Aorta (tissue), 5 donors: ENCODE measurements around the gene KIFC1. TPM values are rescaled to one million over a fixed set of nuclear protein-coding genes. Genes with fewer than 3 reads are reported as not detected.

Experiments
- ATAC-seq: fragments of 200-7000 bp; cut with Tn5 transposase; one replicate; pipeline ENCODE4 v1.9.1; 2022; ENCODE audit warnings: moderate library complexity; ENCODE audit not compliant: low FRiP score
- DNase-seq, 2 donors: peaks; one replicate each; pipeline ENCODE4 v3.0.0-alpha.2; 2020
- H3K27ac ChIP-seq, 2 donors: one replicate each; pipeline ENCODE4 v1.5.1; 2013; ENCODE audit warnings: low read length in 2 of 2, mild to moderate bottlenecking in 2 of 2, moderate library complexity in 2 of 2, control low read depth in 1 of 2, inconsistent platforms in 1 of 2, low read depth in 1 of 2
- H3K27me3 ChIP-seq, 2 donors: one replicate each; pipeline ENCODE4 v1.6.1; 2013; ENCODE audit warnings: control low read depth in 1 of 2, low read length in 1 of 2, mild to moderate bottlenecking in 1 of 2, moderate library complexity in 1 of 2; ENCODE audit not compliant: insufficient read depth in 2 of 2, control insufficient read depth in 1 of 2
- H3K36me3 ChIP-seq, 2 donors: one replicate each; pipeline ENCODE4 v1.6.1; 2013; ENCODE audit warnings: control low read depth in 1 of 2, low read length in 1 of 2, mild to moderate bottlenecking in 1 of 2; ENCODE audit not compliant: insufficient read depth in 2 of 2, control insufficient read depth in 1 of 2
- H3K4me1 ChIP-seq, 2 donors: one replicate each; pipeline ENCODE4 v1.6.1; 2013; ENCODE audit warnings: low read length in 2 of 2, control low read depth in 1 of 2, mild to moderate bottlenecking in 1 of 2, moderate library complexity in 1 of 2; ENCODE audit not compliant: insufficient read depth in 2 of 2, control insufficient read depth in 1 of 2
- H3K4me3 ChIP-seq, 2 donors: one replicate each; pipeline ENCODE4 v1.5.1; 2013; ENCODE audit warnings: low read length in 2 of 2, control low read depth in 1 of 2, mild to moderate bottlenecking in 1 of 2
- H3K9me3 ChIP-seq: one replicate; pipeline ENCODE4 v1.6.1; 2013; ENCODE audit warnings: mild to moderate bottlenecking, low read length; ENCODE audit not compliant: control insufficient read depth
- WGBS, 2 donors: extraction: QIAGEN DNeasy Blood & Tissue Kit; methylation state at CpG; one replicate each; pipeline ENCODE4 v1.1.7; 2013; 5-methylcytosine and 5-hydroxymethylcytosine counted together
- intact Hi-C, 2 donors: fragments of 100-400 bp; cut with DNase I; formaldehyde crosslinking; loops; one replicate each; pipeline versions ENCODE4 v1.14.2 to v1.15.0; 2022
- microRNA-seq, 2 donors: library from miRNA; unstranded; fragments of <30 nt; microRNA quantifications; one replicate each; pipeline ENCODE4 v1.2.0, GENCODE V29; 2020
- polyA plus RNA-seq, 2 donors: library from polyadenylated mRNA; stranded (reverse); fragments of 200-250 nt; gene quantifications; one replicate each; pipeline ENCODE4 v1.2.3, GENCODE V29; 2013
- total RNA-seq, 2 donors: library from RNA; stranded (reverse); fragmentation: NEBNext Ultra II Directional; extraction: Animal tissue kit (Norgen Biotek cat#: 25700); gene quantifications; one replicate each; pipeline ENCODE4 v1.2.1, GENCODE V29; 2021
- donor health status: healthy with polysubstance abuse.
- donor health status: Bipolar disorder and iron deficiency.
- donor health status: DM: no; HTN: no; CAD: no.
- donor health status: DM: no; HTN: no; CAD: no.
- donor health status: DM: yes; HTN: yes; CAD: no.

Gene KIFC1
- total and polyA plus RNA-seq, 4 donors: 1.3 to 2.0 (median 1.5) TPM; not detected in 1

GRCh38 chr6:33459226-33459625 lies 67.6 kb downstream of the KIFC1 start:
- no peak overlapping the region for H3K4me3 ChIP-seq
- ATAC-seq: no peak
- H3K27me3 ChIP-seq: no peaks in the 10 kb centered on the region
- H3K4me1 ChIP-seq: no peaks in the 10 kb centered on the region
- no peak for DNase-seq
- H3K36me3 ChIP-seq: no peaks in the 10 kb centered on the region
- no peaks in the 10 kb centered on the region for H3K9me3 ChIP-seq
- intact Hi-C loops: loop anchor here (10.0 kb wide), 2 partner anchors 116 to 254 kb away; partner anchors contain the start of genes HSD17B8 (in 1 of the 2), RING1 (in 1 of the 2), RXRB (in 1 of the 2) and SLC39A7 (in 1 of the 2)
- WGBS, 2 donors: 90 to 100% methylated on average over 2 of the region's 2 CpGs
- H3K27ac ChIP-seq: no peak overlapping the region

Small RNA genes within 50 kb of the gene (microRNA-seq; reads per million reads assigned to microRNA genes)
- gene MIR5004: 0 reads per million in 2 donors

Other genes with a start within 250 kb of the KIFC1 start
- gene COL11A2, start 199.4 kb upstream of the KIFC1 start, total RNA-seq: 1 to 10 TPM; 1.6 to 1.7 TPM
- gene COL11A2, start 199.4 kb upstream of the KIFC1 start, polyA plus RNA-seq: 1 to 10 TPM in 1 of 2 donors, under 1 TPM in 1; 0.13 to 3.6 TPM
- 10 to 100 TPM; 51.6 to 55.4 TPM for gene RXRB, start 191.2 kb upstream of the KIFC1 start, total RNA-seq
- gene RXRB, start 191.2 kb upstream of the KIFC1 start, polyA plus RNA-seq: 100 to 1,000 TPM in 1 of 2 donors, 10 to 100 TPM in 1; 14.1 to 120 TPM
- 10 to 100 TPM; 86.9 to 90.3 TPM for gene SLC39A7, start 191.0 kb upstream of the KIFC1 start, total RNA-seq
- 100 to 1,000 TPM in 1 of 2 donors, 10 to 100 TPM in 1; 59.7 to 102 TPM for gene SLC39A7, start 191.0 kb upstream of the KIFC1 start, polyA plus RNA-seq
- gene HSD17B8, start 187.2 kb upstream of the KIFC1 start, total RNA-seq: 1 to 10 TPM; 2.7 to 4.4 TPM
- 1 to 10 TPM; 4.4 to 8.8 TPM for gene HSD17B8, start 187.2 kb upstream of the KIFC1 start, polyA plus RNA-seq
- 10 to 100 TPM; 34.1 to 38.1 TPM for gene RING1, start 183.3 kb upstream of the KIFC1 start, total RNA-seq
- 10 to 100 TPM; 26.4 to 64.0 TPM for gene RING1, start 183.3 kb upstream of the KIFC1 start, polyA plus RNA-seq
- 10 to 100 TPM; 32.1 to 51.4 TPM for gene VPS52, start 119.9 kb upstream of the KIFC1 start, total RNA-seq
- 10 to 100 TPM; 16.0 to 66.6 TPM for gene VPS52, start 119.9 kb upstream of the KIFC1 start, polyA plus RNA-seq
- gene RPS18, start 119.7 kb upstream of the KIFC1 start, total RNA-seq: 1,000 to 10,000 TPM; 1,497 to 1,720 TPM
- gene RPS18, start 119.7 kb upstream of the KIFC1 start, polyA plus RNA-seq: 1,000 to 10,000 TPM; 4,066 to 5,431 TPM
- gene B3GALT4, start 114.7 kb upstream of the KIFC1 start, total RNA-seq: 10 to 100 TPM; 12.7 to 14.3 TPM
- 10 to 100 TPM in 1 of 2 donors, 1 to 10 TPM in 1; 8.3 to 17.0 TPM for gene B3GALT4, start 114.7 kb upstream of the KIFC1 start, polyA plus RNA-seq
- gene WDR46, start 102.6 kb upstream of the KIFC1 start, total RNA-seq: 10 to 100 TPM; 40.6 TPM
- gene WDR46, start 102.6 kb upstream of the KIFC1 start, polyA plus RNA-seq: 100 to 1,000 TPM in 1 of 2 donors, 10 to 100 TPM in 1; 24.5 to 143 TPM
- 10 to 100 TPM; 19.8 to 23.7 TPM for gene PFDN6, start 102.2 kb upstream of the KIFC1 start, total RNA-seq
- 100 to 1,000 TPM in 1 of 2 donors, 10 to 100 TPM in 1; 71.4 to 114 TPM for gene PFDN6, start 102.2 kb upstream of the KIFC1 start, polyA plus RNA-seq
- 100 to 1,000 TPM in 1 of 2 donors, 10 to 100 TPM in 1; 71.5 to 107 TPM for gene RGL2, start 92.9 kb upstream of the KIFC1 start, total RNA-seq
- gene RGL2, start 92.9 kb upstream of the KIFC1 start, polyA plus RNA-seq: 100 to 1,000 TPM in 1 of 2 donors, 10 to 100 TPM in 1; 20.3 to 178 TPM
- 100 to 1,000 TPM in 1 of 2 donors, 10 to 100 TPM in 1; 73.9 to 113 TPM for gene TAPBP, start 77.7 kb upstream of the KIFC1 start, total RNA-seq
- 10 to 100 TPM; 12.5 to 34.7 TPM for gene TAPBP, start 77.7 kb upstream of the KIFC1 start, polyA plus RNA-seq
- gene ZBTB22, start 74.1 kb upstream of the KIFC1 start, total RNA-seq: 10 to 100 TPM; 21.3 TPM
- gene ZBTB22, start 74.1 kb upstream of the KIFC1 start, polyA plus RNA-seq: 10 to 100 TPM in 1 of 2 donors, 1 to 10 TPM in 1; 6.4 to 15.1 TPM
- 10 to 100 TPM; 36.6 to 40.7 TPM for gene DAXX, start 68.9 kb upstream of the KIFC1 start, total RNA-seq
- gene DAXX, start 68.9 kb upstream of the KIFC1 start, polyA plus RNA-seq: 10 to 100 TPM; 21.5 to 31.5 TPM
- gene PHF1, start 19.2 kb downstream of the KIFC1 start, total RNA-seq: 10 to 100 TPM; 86.4 to 92.8 TPM
- gene PHF1, start 19.2 kb downstream of the KIFC1 start, polyA plus RNA-seq: 100 to 1,000 TPM in 1 of 2 donors, 10 to 100 TPM in 1; 49.8 to 218 TPM
- 100 to 1,000 TPM in 1 of 2 donors, 10 to 100 TPM in 1; 89.9 to 111 TPM for gene CUTA, start 26.3 kb downstream of the KIFC1 start, total RNA-seq
- 100 to 1,000 TPM; 120 to 191 TPM for gene CUTA, start 26.3 kb downstream of the KIFC1 start, polyA plus RNA-seq
- gene SYNGAP1, start 28.2 kb downstream of the KIFC1 start, total RNA-seq: 10 to 100 TPM; 31.7 to 39.4 TPM
- gene SYNGAP1, start 28.2 kb downstream of the KIFC1 start, polyA plus RNA-seq: 10 to 100 TPM in 1 of 2 donors, 1 to 10 TPM in 1; 4.4 to 16.4 TPM
- 1 to 10 TPM; 3.0 to 4.2 TPM for gene ZBTB9, start 62.8 kb downstream of the KIFC1 start, total RNA-seq
- 1 to 10 TPM; 1.4 to 1.5 TPM for gene ZBTB9, start 62.8 kb downstream of the KIFC1 start, polyA plus RNA-seq
- 10 to 100 TPM; 12.4 to 15.0 TPM for gene BAK1, start 188.5 kb downstream of the KIFC1 start, total RNA-seq
- 10 to 100 TPM; 13.4 to 21.8 TPM for gene BAK1, start 188.5 kb downstream of the KIFC1 start, polyA plus RNA-seq
- gene ITPR3, start 229.5 kb downstream of the KIFC1 start, total RNA-seq: 10 to 100 TPM; 11.9 to 28.8 TPM
- 1 to 10 TPM; 4.6 to 7.0 TPM for gene ITPR3, start 229.5 kb downstream of the KIFC1 start, polyA plus RNA-seq